IPS-18a (cell line): Measurements from ENCODE around the gene PIGC.

ENCODE experiments used
- H3K27ac ChIP-seq: one replicate; pipeline ENCODE4 v1.5.1; 2013; ENCODE audit warnings: low read length
- H3K27me3 ChIP-seq: one replicate; pipeline ENCODE4 v1.6.1; 2013; ENCODE audit warnings: mild to moderate bottlenecking, low read length; ENCODE audit not compliant: control insufficient read depth, insufficient read depth
- H3K36me3 ChIP-seq: one replicate; pipeline ENCODE4 v1.6.1; 2013; ENCODE audit warnings: low read depth, low read length; ENCODE audit not compliant: control insufficient read depth
- H3K4me1 ChIP-seq: one replicate; pipeline ENCODE4 v1.6.1; 2013; ENCODE audit warnings: low read depth, low read length; ENCODE audit not compliant: control insufficient read depth
- H3K4me3 ChIP-seq: one replicate; pipeline ENCODE4 v1.5.1; 2013; ENCODE audit warnings: low read length
- H3K9ac ChIP-seq: one replicate; pipeline ENCODE4 v1.6.1; 2013; ENCODE audit warnings: mild to moderate bottlenecking, low read length, moderate library complexity
- H3K9me3 ChIP-seq: one replicate; pipeline ENCODE4 v1.6.1; 2013; ENCODE audit warnings: low read depth, low read length; ENCODE audit not compliant: control insufficient read depth

PIGC gene

GRCh38 chr1:172465617-172466016 is 21.7 kb upstream of the PIGC start:
- Histone ChIP-seq H3K27ac (no peak overlapping the region), H3K9ac (no peak overlapping the region), H3K27me3 (no peaks in the 10 kb centered on the region)

GRCh38 chr1:172460887-172461315 is 17.0 kb upstream of the PIGC start:
- no peaks in the 10 kb centered on the region for H3K27me3 ChIP-seq
- no peaks in the 10 kb centered on the region for H3K9me3 ChIP-seq
- H3K36me3 ChIP-seq, result no peaks in the 10 kb centered on the region
- no peak overlapping the region for H3K27ac ChIP-seq
- no peak overlapping the region for H3K4me3 ChIP-seq
- no peak overlapping the region for H3K9ac ChIP-seq
- H3K4me1 ChIP-seq, result no peaks in the 10 kb centered on the region

More at GRCh38 chr1:172465617-172466016, 21.7 kb upstream of the PIGC start:
- H3K4me1 ChIP-seq, result no peaks in the 10 kb centered on the region
- no peak overlapping the region for H3K4me3 ChIP-seq
- H3K36me3 ChIP-seq, result no peaks in the 10 kb centered on the region
- H3K9me3 ChIP-seq, result no peaks in the 10 kb centered on the region

DNA sequence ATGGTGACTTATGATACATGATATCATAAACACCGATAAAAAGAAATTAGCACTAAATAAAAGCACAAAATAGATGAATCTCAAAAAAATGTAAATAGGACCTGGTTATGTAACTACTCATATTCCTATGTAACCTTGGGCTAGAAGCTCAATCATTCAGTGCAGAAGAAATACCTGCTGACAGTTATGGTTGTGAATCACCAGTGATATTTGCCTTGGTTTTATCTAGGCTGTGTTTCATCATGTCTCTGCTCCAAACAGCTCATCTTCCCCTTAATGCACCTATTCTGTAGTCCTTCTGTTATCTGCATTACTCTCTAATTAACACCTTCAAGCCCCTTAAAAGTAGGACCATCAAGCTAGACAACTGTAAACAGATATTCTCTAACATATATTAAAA is 16.3 kb upstream of the PIGC start:
- no peak overlapping the region for H3K9ac ChIP-seq
- H3K4me1 ChIP-seq, result no peaks in the 10 kb centered on the region
- H3K27ac ChIP-seq, result no peak overlapping the region
- H3K4me3 ChIP-seq, result no peak overlapping the region
- H3K9me3 ChIP-seq, result no peaks in the 10 kb centered on the region
- H3K36me3 ChIP-seq, result no peaks in the 10 kb centered on the region
- H3K27me3 ChIP-seq, result no peaks in the 10 kb centered on the region

DNA sequence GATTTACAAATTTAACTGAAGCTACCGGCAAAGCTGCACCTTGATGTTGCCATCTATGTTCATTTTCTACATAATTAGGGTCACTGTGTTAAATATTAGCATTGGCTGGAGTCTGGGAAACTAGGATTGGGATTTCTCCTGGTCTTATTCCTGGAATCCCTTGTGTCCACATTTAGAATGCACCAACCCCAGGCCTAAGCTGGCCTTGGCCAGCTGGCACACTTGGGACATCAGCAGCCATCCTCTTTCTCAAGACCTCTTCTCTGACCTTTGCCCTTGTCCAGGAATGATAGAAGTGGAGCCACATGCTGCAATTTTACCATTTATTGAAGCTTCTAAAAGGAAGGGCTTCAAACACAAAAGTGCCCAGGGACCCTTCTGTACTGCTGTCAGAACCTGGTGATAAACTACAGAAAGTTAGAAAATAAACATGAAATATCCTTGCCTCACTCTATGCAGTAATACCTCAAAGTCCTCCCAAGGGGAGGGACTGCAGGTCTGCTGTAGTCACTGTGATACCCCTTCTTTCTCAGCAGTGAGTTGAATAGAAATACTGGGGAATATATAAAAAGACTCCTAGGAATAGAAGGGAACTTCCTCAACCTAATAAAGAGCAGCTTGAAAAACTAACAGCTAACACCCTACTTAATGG is 13.7 kb upstream of the PIGC start:
- Histone ChIP-seq H3K4me1 (no peaks in the 10 kb centered on the region), H3K27me3 (no peaks in the 10 kb centered on the region), H3K9me3 (no peaks in the 10 kb centered on the region), H3K36me3 (no peaks in the 10 kb centered on the region), H3K9ac (no peak overlapping the region), H3K27ac (no peak overlapping the region), H3K4me3 (no peak overlapping the region)

DNA sequence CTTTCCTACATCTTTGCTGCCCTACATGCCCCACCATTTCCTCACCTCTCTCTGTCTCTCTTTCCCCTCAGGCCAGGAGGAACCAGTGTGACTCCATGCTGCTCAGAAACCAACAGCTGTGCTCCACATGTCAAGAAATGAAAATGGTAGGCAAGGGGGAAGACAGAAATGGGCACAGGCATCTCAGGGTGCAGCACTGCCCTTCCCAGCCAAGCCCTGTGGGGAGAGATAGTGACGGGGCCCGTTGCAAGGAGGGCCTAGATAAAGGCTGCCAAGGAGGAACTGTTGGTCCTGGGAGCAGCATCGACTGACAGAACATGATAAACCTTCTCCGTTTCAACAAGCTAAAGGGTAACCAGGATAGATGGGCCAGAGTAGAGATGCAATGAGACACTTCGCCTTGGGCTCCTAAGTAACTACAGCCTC is 12.5 kb upstream of the PIGC start:
- Histone ChIP-seq H3K9me3 (no peaks in the 10 kb centered on the region), H3K4me1 (no peaks in the 10 kb centered on the region), H3K36me3 (no peaks in the 10 kb centered on the region), H3K27ac (no peak overlapping the region), H3K27me3 (no peaks in the 10 kb centered on the region), H3K4me3 (no peak overlapping the region), H3K9ac (no peak overlapping the region)

DNA sequence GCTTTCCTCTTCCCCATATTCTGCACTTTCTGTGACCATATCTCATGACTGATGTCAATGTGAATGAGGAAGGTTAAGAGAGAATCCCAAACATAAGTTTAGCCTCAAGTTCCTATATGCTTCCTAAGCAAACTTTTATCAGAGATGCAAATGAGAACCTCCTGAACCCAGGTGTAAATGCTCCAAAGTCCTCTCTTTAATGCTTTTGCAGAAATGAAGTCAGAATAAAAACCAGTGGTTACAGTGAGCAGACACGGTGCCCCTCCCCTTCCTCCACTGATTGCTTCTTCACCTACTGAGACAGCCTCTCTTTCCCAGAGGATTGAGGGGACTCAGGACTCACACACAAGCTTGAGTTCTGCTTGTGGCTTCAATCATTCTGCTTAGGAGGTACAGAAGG is 11.6 kb upstream of the PIGC start:
- Histone ChIP-seq H3K27ac (no peak overlapping the region), H3K36me3 (no peaks in the 10 kb centered on the region), H3K4me1 (no peaks in the 10 kb centered on the region), H3K9me3 (no peaks in the 10 kb centered on the region), H3K27me3 (no peaks in the 10 kb centered on the region), H3K4me3 (no peak overlapping the region), H3K9ac (no peak overlapping the region)

DNA sequence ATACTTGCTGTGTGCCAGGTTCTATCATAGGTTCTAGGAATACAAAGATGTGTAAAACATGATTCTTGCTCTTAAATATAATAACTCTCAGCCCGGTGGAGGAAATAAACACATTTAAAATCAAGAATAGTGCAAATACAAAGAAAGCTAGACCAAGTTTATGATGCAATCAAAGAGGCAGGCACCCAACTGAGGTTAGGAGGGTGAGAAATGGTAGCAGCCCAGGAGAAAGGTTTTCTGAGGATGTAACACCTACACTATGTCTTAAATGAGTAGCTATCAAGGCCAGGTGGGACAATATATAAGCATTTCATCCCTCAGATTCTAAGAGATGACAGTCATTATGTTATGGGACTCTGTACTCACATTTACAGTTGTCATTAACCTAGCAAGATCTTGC is 9.7 kb upstream of the PIGC start:
- Histone ChIP-seq H3K4me1 (no peaks in the 10 kb centered on the region), H3K36me3 (no peaks in the 10 kb centered on the region), H3K9me3 (no peaks in the 10 kb centered on the region), H3K4me3 (no peak overlapping the region), H3K27me3 (no peaks in the 10 kb centered on the region), H3K9ac (no peak overlapping the region), H3K27ac (no peak overlapping the region)

DNA sequence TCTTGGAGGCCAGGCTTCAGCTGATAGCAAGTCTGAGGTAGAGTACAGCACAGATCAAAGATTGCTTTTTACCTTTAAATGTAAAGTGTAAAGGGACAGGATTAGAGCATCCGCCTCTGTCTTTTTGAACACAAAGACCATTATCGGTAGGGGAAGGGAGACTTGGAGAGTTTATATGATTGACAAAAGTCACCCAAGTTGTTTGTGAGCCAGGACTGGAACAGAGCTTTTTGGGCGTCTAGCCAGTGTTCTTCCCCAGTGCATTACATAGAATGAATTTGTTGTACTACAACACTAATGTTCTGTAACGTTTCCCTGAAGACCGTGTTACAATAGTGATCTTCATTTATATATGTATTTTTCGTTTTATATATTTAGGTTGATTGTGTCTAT is 9.3 kb upstream of the PIGC start:
- Histone ChIP-seq H3K4me3 (no peak overlapping the region), H3K9ac (no peak overlapping the region), H3K27ac (no peak overlapping the region), H3K9me3 (no peaks in the 10 kb centered on the region), H3K4me1 (no peaks in the 10 kb centered on the region), H3K27me3 (no peaks in the 10 kb centered on the region), H3K36me3 (no peaks in the 10 kb centered on the region)

DNA sequence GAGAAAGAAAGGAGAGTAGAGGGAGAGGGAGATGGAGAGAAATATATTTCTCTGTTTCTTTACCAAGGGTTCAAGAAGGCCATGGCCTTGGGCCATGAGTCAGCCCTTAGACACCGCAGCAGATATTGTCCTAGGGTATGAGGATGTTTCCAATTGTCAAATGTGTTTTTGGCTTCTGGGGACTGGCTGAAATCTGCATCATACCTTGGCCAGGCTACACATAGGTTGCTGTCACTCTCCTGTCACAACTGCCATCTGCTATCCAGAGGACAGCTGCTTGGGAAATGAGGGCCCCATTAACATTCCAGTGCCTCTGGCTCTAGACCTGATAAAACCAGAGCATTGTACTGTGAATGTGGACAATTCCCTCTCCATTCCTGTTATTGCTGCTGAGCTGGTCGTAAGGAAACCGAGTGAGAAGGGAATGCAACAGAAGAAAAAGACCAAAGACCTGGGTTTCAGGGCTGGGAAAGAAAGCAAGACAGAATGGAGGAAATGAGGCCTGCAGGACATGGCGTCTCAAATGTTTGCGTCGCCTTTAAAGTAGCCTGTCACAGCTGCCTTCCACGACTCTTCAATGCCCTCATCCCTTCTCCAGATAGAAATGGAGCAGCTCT is 8.8 kb upstream of the PIGC start:
- no peak overlapping the region for H3K9ac ChIP-seq
- no peaks in the 10 kb centered on the region for H3K4me1 ChIP-seq
- H3K27ac ChIP-seq, result no peak overlapping the region
- H3K9me3 ChIP-seq, result no peaks in the 10 kb centered on the region
- H3K27me3 ChIP-seq, result no peaks in the 10 kb centered on the region
- no peak overlapping the region for H3K4me3 ChIP-seq
- no peaks in the 10 kb centered on the region for H3K36me3 ChIP-seq

- Histone ChIP-seq H3K4me3 (no peak overlapping the region), H3K27ac (no peak overlapping the region), H3K36me3 (no peaks in the 10 kb centered on the region), H3K9me3 (no peaks in the 10 kb centered on the region), H3K27me3 (no peaks in the 10 kb centered on the region), H3K4me1 (no peaks in the 10 kb centered on the region), H3K9ac (no peak overlapping the region)
These were observed 7.2 kb upstream of the PIGC start for GRCh38 chr1:172451002-172451443.

- Histone ChIP-seq H3K4me1 (no peaks in the 10 kb centered on the region), H3K9ac (no peak overlapping the region), H3K4me3 (no peak overlapping the region), H3K9me3 (no peaks in the 10 kb centered on the region), H3K27me3 (no peaks in the 10 kb centered on the region), H3K27ac (no peak overlapping the region), H3K36me3 (no peaks in the 10 kb centered on the region)
These were observed 6.6 kb upstream of the PIGC start for GRCh38 chr1:172450524-172450885.
